H9 (cell line): ENCODE data around the gene DNMT3B. TPM values are rescaled to one million over a fixed set of nuclear protein-coding genes. Genes with fewer than 3 reads are reported as not detected.

ENCODE experiments used
- DNase-seq: peaks from one replicate; pipeline ENCODE4 v3.0.0-alpha.2; 2017
- H2AFZ ChIP-seq: one replicate; pipeline ENCODE4 v1.6.1; 2013; ENCODE audit warnings: mild to moderate bottlenecking, low read length, control low read depth, moderate library complexity
- H2AK5ac ChIP-seq: 2 replicates; pipeline ENCODE4 v1.6.1; 2013; ENCODE audit warnings: low read length, control low read depth, mixed read lengths; ENCODE audit not compliant: insufficient read length
- H2BK120ac ChIP-seq: one replicate; pipeline ENCODE4 v1.6.1; 2013; ENCODE audit warnings: low read depth, mild to moderate bottlenecking, low read length, control low read depth, inconsistent platforms; ENCODE audit not compliant: poor library complexity, severe bottlenecking
- H2BK12ac ChIP-seq: 2 replicates; pipeline ENCODE4 v1.6.1; 2013; ENCODE audit warnings: low read length, control low read depth, mixed read lengths, low read depth; ENCODE audit not compliant: insufficient read length
- H2BK15ac ChIP-seq: 2 replicates; pipeline ENCODE4 v1.6.1; 2013; ENCODE audit warnings: low read depth, low read length, control low read depth
- H2BK20ac ChIP-seq: one replicate; pipeline ENCODE4 v1.6.1; 2013; ENCODE audit warnings: low read depth, mild to moderate bottlenecking, low read length, control low read depth, inconsistent platforms; ENCODE audit not compliant: poor library complexity, severe bottlenecking
- H2BK5ac ChIP-seq: 2 replicates; pipeline ENCODE4 v1.6.1; 2013; ENCODE audit warnings: low read length, control low read depth, mixed read lengths; ENCODE audit not compliant: insufficient read length
- H3K14ac ChIP-seq: 2 replicates; pipeline ENCODE4 v1.6.1; 2013; ENCODE audit warnings: low read length, control low read depth; ENCODE audit not compliant: insufficient read depth
- H3K18ac ChIP-seq: 2 replicates; pipeline ENCODE4 v1.6.1; 2013; ENCODE audit warnings: low read depth, mild to moderate bottlenecking, mixed read lengths, low read length, control low read depth; ENCODE audit not compliant: insufficient read length
- H3K23ac ChIP-seq: 2 replicates; pipeline ENCODE4 v1.6.1; 2013; ENCODE audit warnings: low read length, control low read depth, mixed read lengths, low read depth; ENCODE audit not compliant: insufficient read length
- H3K23me2 ChIP-seq: 2 replicates; pipeline ENCODE4 v1.6.1; 2013; ENCODE audit warnings: low read depth, mild to moderate bottlenecking, mixed read lengths, low read length, control low read depth; ENCODE audit not compliant: insufficient read length, poor library complexity, severe bottlenecking
- H3K27ac ChIP-seq: 2 replicates; pipeline ENCODE4 v1.5.1; 2013; ENCODE audit warnings: low read length, control low read depth, mixed read lengths, low read depth; ENCODE audit not compliant: insufficient read length
- H3K27me3 ChIP-seq: 2 replicates; pipeline ENCODE4 v1.6.1; 2013; ENCODE audit warnings: low read length, control low read depth, inconsistent platforms; ENCODE audit not compliant: insufficient read depth
- H3K4ac ChIP-seq: 2 replicates; pipeline ENCODE4 v1.6.1; 2013; ENCODE audit warnings: low read depth, mild to moderate bottlenecking, control low read depth, inconsistent platforms, low read length, moderate library complexity
- H3K4me1 ChIP-seq: 2 replicates; pipeline ENCODE4 v1.6.1; 2013; ENCODE audit warnings: low read length, control low read depth, inconsistent platforms; ENCODE audit not compliant: insufficient read depth
- H3K4me2 ChIP-seq: 2 replicates; pipeline ENCODE4 v1.6.1; 2013; ENCODE audit warnings: low read length, control low read depth, mixed read lengths; ENCODE audit not compliant: insufficient read length, insufficient read depth
- H3K56ac ChIP-seq: 2 replicates; pipeline ENCODE4 v1.6.1; 2013; ENCODE audit warnings: low read depth, mild to moderate bottlenecking, mixed read lengths, low read length, control low read depth; ENCODE audit not compliant: insufficient read length
- H3K79me1 ChIP-seq: 2 replicates; pipeline ENCODE4 v1.6.1; 2013; ENCODE audit warnings: low read depth, mild to moderate bottlenecking, moderate library complexity, low read length, control low read depth, inconsistent platforms; ENCODE audit not compliant: insufficient read depth, poor library complexity, severe bottlenecking
- H3K79me2 ChIP-seq: 2 replicates; pipeline ENCODE4 v1.6.1; 2013; ENCODE audit warnings: low read length, control low read depth, inconsistent platforms; ENCODE audit not compliant: insufficient read depth
- H3K9ac ChIP-seq: 2 replicates; pipeline ENCODE4 v1.6.1; 2013; ENCODE audit warnings: low read length, control low read depth, mixed read lengths; ENCODE audit not compliant: insufficient read length; ENCODE audit errors: extremely low read depth
- H3K9me3 ChIP-seq: one replicate; pipeline ENCODE4 v1.6.1; 2013; ENCODE audit warnings: low read depth, low read length, inconsistent platforms; ENCODE audit not compliant: control insufficient read depth
- H3T11ph ChIP-seq: one replicate; pipeline ENCODE4 v1.6.1; 2013; ENCODE audit warnings: mild to moderate bottlenecking, low read length, control low read depth, inconsistent platforms
- H4K20me1 ChIP-seq: one replicate; pipeline ENCODE4 v1.6.1; 2013; ENCODE audit not compliant: control insufficient read depth, insufficient read length, insufficient read depth
- H4K5ac ChIP-seq: 2 replicates; pipeline ENCODE4 v1.6.1; 2013; ENCODE audit warnings: low read depth, mild to moderate bottlenecking, mixed read lengths, low read length, control low read depth; ENCODE audit not compliant: insufficient read length
- H4K8ac ChIP-seq: replicated peaks from 2 replicates; pipeline ENCODE4 v1.6.1; 2013; ENCODE audit warnings: low read length, control low read depth, mixed read lengths, low read depth; ENCODE audit not compliant: insufficient read length
- H4K91ac ChIP-seq: 2 replicates; pipeline ENCODE4 v1.6.1; 2013; ENCODE audit warnings: low read depth, mild to moderate bottlenecking, moderate library complexity, mixed read lengths, low read length, control low read depth; ENCODE audit not compliant: insufficient read length
- H3K27ac Mint-ChIP-seq, 3 experiments: 2 replicates in 2 of 3; 3 replicates in 1 of 3; pipeline ENCODE4 v1.8.0; 2020 to 2021; ENCODE audit warnings: mixed read lengths in 3 of 3, mild to moderate bottlenecking in 1 of 3, moderate library complexity in 1 of 3
- H3K27me3 Mint-ChIP-seq: 2 replicates; pipeline ENCODE4 v1.8.0; 2021; ENCODE audit warnings: low read depth, mild to moderate bottlenecking, moderate library complexity, mixed read lengths
- H3K36me3 Mint-ChIP-seq, 3 experiments: 2 replicates in 2 of 3; 3 replicates in 1 of 3; pipeline ENCODE4 v1.8.0; 2020 to 2021; ENCODE audit warnings: low read depth in 3 of 3, mixed read lengths in 3 of 3; ENCODE audit not compliant: insufficient read depth in 1 of 3
- H3K4me1 Mint-ChIP-seq, 2 experiments: 2 replicates each; pipeline ENCODE4 v1.8.0; 2020; ENCODE audit warnings: mixed read lengths in 2 of 2
- H3K4me3 Mint-ChIP-seq, 2 experiments: 2 replicates in 1 of 2; 3 replicates in 1 of 2; pipeline ENCODE4 v1.8.0; 2020 to 2021; ENCODE audit warnings: mild to moderate bottlenecking in 2 of 2, mixed read lengths in 2 of 2, moderate library complexity in 1 of 2
- H3K9me3 Mint-ChIP-seq, 2 experiments: 2 replicates in 1 of 2; 3 replicates in 1 of 2; pipeline ENCODE4 v1.8.0; 2020; ENCODE audit warnings: mild to moderate bottlenecking in 2 of 2, mixed read lengths in 2 of 2, moderate library complexity in 1 of 2
- WGBS: extraction: QIAGEN DNeasy Blood & Tissue Kit; methylation state at CpG from one replicate; pipeline ENCODE4 v1.1.7; 2013; ENCODE audit warnings: missing lambda C conversion rate, low lambda C conversion rate, mixed read lengths; ENCODE audit not compliant: insufficient read length; ENCODE audit errors: extremely low coverage; 5-methylcytosine and 5-hydroxymethylcytosine counted together
- total RNA-seq: library from RNA; stranded (reverse); gene quantifications from 2 replicates; pipeline ENCODE4 v1.2.1, GENCODE V29; 2021
- TF ChIP-seq, protein P1 (sequence below): fragments of 200-600 bp; sonication (generic); conservative IDR thresholded peaks from 3 replicates; pipeline ENCODE4 v1.8.0; 2021; ENCODE audit warnings: antibody characterized with exemption, mild to moderate bottlenecking

DNMT3B gene
- total RNA-seq, 1 experiment from 2014 or later, result 980 TPM

DNA sequence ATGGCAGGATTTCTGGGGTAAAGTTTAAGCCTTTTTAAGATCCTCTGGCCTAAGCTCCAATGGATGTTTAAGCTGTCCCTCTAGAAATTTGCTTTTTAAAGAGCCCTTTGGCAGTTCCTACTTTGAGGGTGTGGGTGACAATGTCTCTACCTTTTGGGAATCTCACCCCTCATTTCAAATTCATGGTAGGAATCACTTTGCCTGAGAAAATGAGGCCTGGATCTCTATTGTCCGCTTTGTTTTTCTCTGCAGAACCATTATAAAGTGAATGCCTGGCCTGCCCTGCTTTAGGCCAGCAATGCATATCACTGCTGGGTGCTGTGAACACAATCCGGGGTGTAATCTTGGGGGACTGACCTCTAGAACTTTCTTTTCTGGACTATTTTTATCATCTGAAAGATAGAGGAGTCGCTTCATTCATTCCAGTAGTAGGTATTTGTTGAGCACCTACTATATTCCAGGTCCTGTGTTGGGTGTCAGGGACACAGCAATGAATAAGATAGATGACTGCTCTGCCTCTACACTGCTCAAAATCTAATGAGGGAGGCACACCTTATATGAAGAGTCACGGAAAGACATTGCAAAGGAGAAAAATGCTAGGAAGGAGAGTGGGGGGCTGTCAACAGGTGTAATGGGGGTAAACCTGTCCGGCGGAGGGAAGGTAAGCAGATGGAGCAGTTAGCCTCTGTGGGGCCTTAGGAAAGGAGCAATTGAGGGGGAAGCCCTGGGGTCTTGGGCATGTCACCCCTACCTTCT is 10.3 kb upstream of the DNMT3B start:
- no peaks in the 10 kb centered on the region for H3K9me3 ChIP-seq
- H3K27ac ChIP-seq, result peak overlapping the region; percentile 98
- no peak overlapping the region for H2AK5ac ChIP-seq
- no peak overlapping the region for H3K4ac ChIP-seq
- no peaks in the 10 kb centered on the region for H3K79me2 ChIP-seq
- no peak overlapping the region for H3K23ac ChIP-seq
- H3K27ac Mint-ChIP-seq, result peak overlapping the region; percentile 65 to 98 (median 83)
- peaks cover 72 to 73% of the 10 kb centered on the region in 2 experiments for H3K4me1 Mint-ChIP-seq
- H3T11ph ChIP-seq, result no peak overlapping the region
- H3K79me1 ChIP-seq, result no peaks in the 10 kb centered on the region
- H3K4me3 Mint-ChIP-seq, result peak overlapping the region; percentile 7 to 18; a peak in 3 of 5 replicates
- H3K56ac ChIP-seq, result no peak overlapping the region
- no peak overlapping the region for H4K5ac ChIP-seq
- H3K4me1 ChIP-seq, result peaks cover 15% of the 10 kb centered on the region; the same call in 1 of the 2 replicates
- TF ChIP-seq, protein P1, sequence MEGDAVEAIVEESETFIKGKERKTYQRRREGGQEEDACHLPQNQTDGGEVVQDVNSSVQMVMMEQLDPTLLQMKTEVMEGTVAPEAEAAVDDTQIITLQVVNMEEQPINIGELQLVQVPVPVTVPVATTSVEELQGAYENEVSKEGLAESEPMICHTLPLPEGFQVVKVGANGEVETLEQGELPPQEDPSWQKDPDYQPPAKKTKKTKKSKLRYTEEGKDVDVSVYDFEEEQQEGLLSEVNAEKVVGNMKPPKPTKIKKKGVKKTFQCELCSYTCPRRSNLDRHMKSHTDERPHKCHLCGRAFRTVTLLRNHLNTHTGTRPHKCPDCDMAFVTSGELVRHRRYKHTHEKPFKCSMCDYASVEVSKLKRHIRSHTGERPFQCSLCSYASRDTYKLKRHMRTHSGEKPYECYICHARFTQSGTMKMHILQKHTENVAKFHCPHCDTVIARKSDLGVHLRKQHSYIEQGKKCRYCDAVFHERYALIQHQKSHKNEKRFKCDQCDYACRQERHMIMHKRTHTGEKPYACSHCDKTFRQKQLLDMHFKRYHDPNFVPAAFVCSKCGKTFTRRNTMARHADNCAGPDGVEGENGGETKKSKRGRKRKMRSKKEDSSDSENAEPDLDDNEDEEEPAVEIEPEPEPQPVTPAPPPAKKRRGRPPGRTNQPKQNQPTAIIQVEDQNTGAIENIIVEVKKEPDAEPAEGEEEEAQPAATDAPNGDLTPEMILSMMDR, result no peak
- H3K4me2 ChIP-seq, result peak overlapping the region; percentile 20
- no peaks in the 10 kb centered on the region for H3K23me2 ChIP-seq
- H3K18ac ChIP-seq, result no peak overlapping the region
- H4K91ac ChIP-seq, result no peak overlapping the region
- no CpG with 5 or more reads among the region's 6 CpGs for WGBS
- H2BK5ac ChIP-seq, result no peak overlapping the region
- 0 out of 2 replicates have a peak overlapping the region, but pooled peaks have one; percentile 38 for H3K14ac ChIP-seq
- H3K9me3 Mint-ChIP-seq, result no peaks in the 10 kb centered on the region; a peak in 1 of 5 replicates
- H2BK12ac ChIP-seq, result no peak overlapping the region
- H4K8ac ChIP-seq, result no peak overlapping the region
- no peaks in the 10 kb centered on the region for H4K20me1 ChIP-seq
- H2BK120ac ChIP-seq, result no peak overlapping the region
- H3K36me3 Mint-ChIP-seq, result no peaks in the 10 kb centered on the region
- H2BK15ac ChIP-seq, result no peak overlapping the region
- H3K27me3 ChIP-seq, result no peaks in the 10 kb centered on the region
- H3K9ac ChIP-seq, result peak overlapping the region; percentile 2
- no peaks in the 10 kb centered on the region; the same call in 1 of the 2 replicates for H3K27me3 Mint-ChIP-seq
- H2AFZ ChIP-seq, result no peak overlapping the region
- no peak overlapping the region for H2BK20ac ChIP-seq
- DNase-seq, result peak; percentile 69
